Stimulated activated CD8-positive, alpha-beta memory T cell treated with anti-CD3 and anti-CD28 coated beads, Interleukin-12 subunit alpha, Interleukin-12 subunit beta, amount 100 ng/mL, for 24 hours (primary cell): ENCODE data around the gene DTX4.

Experiments
- DNase-seq: peaks from one replicate; pipeline ENCODE4 v3.0.0-alpha.2; 2020; ENCODE audit errors: extremely low read depth

DTX4 gene

DNA sequence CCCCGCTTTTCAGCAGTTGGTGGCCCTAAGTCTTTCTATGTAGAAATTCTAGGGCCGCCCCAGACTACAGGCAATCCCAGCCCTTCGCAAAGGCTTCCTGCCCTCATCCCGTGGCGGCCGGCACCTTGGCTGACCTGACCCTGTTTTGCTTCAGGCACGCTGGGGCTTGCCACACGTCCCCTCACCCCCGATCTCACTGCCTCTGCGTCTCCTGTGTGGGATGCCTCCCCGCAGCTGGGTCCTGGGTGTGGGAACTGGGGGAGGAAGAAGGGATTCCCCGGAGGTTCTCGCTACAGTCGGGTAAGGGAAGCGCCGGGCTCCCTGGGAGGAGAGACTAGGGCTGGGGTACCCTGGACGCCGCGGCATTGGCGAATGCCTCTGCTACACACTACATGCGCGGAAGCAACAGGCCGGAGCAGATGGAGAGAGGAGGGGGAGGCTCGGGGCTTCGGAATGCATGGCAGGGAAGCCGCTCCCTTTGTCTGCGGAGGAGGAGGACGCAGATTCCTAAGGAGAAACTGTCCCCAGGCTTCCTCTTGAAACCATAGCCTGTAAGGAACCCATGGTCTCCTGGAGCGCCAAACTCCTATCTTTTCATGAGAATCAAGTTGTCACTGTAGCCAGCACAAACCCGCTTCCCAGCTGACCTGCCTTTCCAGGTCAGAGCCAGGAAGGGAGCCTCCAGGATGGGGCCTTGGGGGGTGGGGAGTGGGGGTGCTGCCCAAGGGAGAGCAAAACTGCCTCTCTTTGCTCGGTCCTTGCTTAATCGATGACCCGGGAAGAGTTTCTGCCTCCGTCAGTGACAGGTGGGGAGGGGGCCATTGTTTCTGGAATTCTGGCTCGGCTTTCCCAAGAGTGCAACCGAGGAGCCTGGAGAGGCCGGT lies 1.4 kb downstream of the DTX4 start:
- DNase-seq, result no peak

DNA sequence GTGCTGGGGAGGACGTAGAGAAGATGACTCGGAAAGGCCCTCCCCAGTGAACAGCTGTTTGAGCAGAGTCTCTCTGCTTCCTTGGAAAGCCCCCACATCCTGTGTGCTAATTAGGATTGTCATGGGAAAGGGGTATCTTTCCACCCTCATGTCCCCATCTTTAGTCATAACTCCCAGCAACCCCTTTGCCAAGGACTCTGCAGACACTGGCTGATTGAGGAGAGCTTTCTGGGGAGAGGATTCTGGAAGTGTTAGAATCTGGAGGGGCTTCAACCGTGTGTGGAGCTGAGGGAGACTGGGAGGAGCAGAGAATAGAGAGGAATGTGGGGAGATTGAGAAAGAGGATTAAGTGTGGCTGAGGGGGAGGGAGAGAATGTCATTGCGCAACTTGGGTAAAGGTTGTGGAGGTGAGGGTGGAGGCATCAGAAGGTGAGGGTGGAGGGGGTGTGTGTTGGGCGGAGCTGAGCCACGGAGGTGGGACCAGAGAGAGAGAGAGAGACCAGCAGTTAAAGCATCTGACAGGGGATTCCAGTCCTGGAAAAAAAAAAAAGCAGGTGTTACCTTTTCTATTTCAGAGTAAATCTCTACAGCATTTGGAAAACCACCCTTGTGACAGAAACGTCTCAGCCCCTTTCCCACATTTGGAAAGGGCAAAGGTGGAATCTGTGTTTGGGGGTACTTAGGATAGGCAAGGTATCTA lies 2.2 kb downstream of the DTX4 start:
- no peak for DNase-seq

DNA sequence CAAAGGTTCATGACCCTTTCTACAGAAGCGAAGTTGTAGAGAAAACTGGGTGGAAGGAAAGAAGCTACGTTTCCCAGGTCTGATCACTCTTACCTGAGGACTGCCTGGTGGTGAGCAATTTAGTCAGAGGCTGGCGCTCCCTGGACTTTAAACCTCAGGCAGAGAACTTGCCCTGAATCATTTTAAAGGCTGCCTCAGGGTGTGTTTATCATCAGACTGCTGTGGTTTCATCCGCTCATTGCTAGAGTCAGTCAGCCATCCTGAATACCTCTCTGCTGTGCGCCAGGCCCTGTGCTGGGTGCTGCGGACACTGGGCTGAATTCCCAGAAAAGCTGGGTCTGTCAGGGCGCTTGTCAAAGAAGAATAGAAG lies 2.7 kb downstream of the DTX4 start:
- no peak for DNase-seq

DNA sequence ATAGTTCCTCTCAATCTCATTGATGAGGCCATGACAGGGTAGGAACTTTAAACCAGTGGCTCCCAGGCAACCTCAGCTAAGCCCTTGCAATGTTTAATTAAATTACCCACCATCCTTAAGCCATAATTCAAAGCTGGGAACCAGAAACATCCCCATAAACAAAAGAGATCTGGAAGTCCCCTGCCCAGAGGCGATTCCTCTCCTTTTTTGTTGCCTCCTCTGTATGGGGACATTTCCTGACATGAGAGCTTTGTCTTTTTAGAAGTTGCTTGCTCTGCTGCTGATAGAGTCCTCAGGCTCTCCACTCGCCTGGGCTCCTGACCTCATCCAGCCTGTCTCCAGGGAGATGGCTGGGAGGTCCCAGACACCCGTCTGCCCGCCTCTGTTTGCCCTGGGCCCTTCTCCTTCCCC lies 3.2 kb downstream of the DTX4 start:
- no peak for DNase-seq

DNA sequence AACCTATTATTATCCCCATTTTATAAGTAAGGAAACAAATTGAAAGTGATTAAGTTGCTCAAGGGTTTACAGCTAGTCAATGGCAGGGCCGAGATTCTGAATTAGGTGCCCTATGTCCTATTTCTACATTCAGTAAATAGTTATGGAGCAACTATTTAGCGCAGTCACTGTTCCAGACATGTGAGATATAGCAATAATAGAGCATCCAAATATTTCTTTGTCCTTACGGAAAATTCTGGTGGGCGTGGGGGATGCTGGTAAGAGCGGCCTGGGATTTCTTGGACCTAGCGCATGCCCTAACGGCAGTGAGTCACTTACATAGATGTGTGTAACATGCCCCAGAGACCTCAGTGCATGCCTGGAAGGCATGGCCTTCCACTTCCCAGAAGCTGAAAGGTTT lies 4.4 kb downstream of the DTX4 start:
- no peak for DNase-seq

DNA sequence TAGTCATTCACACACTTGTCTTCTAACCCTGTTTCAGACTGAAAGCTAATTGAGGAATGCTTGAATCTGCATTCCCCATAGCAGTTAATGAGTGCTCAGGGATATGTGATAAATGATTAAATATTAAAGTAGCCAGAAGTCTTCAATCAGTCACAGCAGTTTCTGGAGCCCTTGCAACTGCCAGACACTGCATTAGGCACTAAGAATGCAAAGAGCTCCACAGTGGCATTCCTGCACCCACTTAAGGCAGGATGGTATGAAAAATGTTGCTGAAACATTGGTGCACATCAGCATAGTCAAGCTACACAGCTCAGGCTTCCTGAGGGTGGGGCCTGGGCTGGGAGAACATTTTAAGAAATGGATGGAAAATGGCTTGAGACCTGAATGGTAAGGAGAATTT lies 6.5 kb downstream of the DTX4 start:
- DNase-seq, result no peak

DNA sequence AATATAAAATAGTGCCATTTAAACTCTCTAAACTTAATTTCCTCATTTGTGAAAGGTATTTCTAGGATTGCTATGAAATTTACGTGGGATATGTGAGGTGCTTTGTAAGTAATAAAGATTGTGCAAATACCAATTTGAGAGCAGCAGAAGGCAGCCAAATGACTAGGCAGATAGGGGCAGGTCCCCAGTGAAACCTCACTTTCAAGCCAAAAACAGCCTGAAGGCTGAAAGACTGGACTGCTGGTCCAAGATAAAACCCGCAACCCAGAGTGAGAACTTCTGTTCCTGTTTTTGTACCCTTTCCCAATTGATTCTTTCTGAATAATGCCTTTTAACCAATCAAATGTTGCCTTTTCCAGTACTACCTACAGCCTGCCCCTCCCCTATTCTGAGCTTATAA lies 7.2 kb downstream of the DTX4 start:
- no peak for DNase-seq

DNA sequence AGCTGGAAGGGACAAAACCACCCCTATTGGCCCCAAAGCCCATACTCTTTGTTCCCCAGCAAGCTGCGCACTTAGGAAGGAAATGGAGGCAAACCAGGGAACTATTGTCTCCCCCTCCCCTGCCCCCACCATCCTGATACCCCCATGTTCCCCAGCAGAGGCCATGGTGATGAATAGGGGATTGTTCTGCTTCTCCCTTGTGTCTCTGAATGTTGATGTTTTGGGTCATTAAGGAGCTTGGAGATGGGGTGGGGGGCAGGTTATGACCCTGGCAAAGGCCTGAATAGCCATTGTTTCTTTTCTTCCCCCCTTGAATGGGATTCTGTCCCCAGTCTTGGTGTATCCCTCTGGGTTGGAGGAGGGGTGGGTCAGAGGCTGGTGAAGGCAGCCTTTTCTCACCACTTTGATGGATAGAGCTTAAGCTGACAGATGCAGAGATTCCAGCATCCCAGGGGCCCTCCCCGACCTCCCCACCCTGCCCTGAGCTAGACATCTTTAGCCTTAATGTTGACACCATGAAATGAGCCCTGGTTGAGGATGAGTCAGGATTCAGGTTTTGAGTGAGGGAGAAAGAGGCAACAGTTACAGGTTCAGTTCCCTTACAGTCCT lies 8.3 kb downstream of the DTX4 start:
- no peak for DNase-seq

DNA sequence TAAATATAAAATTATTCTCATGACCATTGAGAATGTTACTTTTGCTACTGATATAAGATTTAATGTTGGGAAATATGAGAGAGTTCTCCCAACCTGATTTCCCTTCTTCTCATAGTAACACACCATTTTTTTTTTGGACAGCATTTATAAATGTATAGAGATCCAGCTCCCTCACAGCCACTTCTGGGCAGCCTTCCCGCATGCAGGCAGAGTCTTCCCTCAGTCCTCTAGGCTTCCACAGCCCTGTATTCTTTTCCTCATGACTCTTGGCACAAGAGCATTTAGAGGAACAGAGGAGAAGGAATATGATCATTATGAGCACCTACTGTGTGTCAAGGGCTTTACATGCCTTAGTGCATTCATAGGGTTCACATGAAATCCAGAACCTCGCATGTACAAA lies 9.0 kb downstream of the DTX4 start:
- no peak for DNase-seq

DNA sequence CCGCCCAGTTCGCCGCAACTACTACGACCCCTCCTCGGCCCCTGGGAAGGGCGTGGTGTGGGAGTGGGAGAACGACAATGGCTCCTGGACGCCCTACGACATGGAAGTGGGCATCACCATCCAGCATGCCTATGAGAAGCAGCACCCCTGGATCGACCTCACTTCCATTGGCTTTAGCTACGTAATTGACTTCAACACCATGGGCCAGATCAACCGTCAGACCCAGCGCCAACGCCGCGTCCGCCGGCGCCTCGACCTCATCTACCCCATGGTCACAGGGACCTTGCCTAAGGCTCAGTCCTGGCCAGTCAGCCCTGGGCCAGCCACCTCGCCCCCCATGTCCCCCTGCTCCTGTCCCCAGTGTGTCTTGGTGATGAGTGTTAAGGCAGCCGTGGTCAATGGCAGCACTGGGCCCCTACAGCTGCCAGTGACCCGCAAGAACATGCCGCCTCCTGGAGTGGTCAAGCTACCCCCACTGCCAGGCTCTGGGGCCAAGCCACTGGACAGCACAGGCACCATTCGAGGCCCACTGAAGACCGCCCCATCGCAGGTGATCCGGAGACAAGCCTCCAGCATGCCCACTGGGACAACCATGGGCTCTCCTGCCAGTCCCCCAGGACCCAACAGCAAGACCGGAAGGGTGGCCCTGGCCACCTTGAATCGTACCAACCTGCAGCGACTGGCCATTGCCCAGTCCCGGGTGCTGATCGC lies 10.0 kb downstream of the DTX4 start:
- no peak for DNase-seq

DNA sequence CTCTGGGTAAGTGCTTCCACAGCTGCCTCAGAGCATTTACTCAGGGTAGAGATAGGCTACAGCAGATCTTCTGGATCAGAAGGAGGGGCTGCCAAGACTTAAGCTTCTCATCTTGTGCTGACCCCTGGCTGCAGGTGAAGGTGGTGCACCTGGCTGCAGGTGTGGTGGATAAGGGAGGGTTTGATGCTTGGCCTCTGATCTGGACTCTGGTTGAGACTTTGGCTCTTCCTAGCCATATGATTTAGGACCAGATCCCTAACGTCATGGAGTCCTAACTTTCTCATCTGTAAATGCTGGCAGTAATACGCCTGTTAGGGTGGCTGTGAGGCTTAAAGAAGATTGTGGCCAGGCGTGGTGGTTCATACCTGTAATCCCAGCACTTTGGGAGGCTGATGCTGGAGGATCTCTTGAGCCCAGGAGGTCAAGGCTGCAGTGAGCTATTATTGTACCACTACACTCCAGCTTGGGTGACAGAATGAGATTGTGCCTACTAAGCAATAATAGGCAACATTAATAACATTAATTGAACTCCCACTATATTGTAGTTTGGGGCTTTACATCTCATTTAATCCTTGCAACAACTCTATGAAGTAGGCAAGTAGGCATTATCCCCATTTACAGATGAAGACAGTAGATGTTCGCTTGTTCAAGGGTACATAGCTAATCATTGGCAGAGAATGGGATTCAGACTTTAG lies 10.7 kb downstream of the DTX4 start:
- no peak for DNase-seq

DNA sequence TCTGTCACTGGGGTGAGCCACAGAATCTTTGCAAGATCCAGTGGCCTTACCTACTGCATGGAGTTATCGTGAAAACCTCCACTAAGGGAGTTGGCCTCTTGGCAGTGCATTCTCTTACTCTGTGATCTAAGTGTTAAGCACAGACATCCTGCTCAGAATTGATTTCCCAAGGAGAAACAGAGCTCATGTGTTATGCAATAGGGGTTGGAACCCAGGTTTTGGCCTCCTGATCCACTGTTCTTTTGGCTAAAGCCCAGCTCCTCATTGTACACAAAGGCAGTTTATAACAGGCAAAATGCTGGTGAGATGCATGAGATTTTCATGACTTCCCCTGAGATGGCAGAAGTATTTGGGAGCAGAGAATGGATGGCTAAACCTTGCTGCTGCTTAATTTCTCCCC lies 11.8 kb downstream of the DTX4 start:
- DNase-seq, result no peak

DNA sequence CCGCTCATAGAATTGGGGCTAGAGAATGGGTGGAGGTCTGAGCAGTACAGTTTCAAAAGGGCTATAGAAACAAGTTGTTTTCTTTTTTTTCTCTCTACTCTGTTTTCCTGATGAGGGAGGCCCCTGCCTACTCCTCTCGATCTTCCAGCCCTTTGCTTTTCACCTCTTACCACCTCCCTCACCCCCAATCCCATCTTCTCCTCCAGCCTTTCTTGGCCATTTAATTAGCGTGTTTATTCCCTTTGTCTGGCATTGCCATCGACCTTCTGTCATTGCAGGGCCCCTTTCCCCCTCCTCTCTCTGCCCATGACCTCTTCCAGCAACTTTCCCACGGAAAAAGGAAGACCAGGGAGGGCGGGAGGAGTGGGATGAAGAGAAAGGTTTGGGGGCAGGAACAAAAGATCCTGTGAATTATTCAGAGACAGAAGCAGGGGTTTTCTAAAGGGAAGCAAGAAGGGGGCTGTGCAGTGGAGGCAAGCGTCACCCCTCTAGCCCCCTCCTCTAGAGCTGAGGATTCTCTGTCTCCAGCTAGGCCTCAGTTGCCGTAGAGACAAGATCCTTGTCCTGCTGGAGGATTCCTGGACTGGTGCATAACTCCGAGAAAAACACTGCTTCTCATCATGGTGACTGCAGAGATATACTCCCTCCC lies 12.9 kb downstream of the DTX4 start:
- DNase-seq, result no peak

DNA sequence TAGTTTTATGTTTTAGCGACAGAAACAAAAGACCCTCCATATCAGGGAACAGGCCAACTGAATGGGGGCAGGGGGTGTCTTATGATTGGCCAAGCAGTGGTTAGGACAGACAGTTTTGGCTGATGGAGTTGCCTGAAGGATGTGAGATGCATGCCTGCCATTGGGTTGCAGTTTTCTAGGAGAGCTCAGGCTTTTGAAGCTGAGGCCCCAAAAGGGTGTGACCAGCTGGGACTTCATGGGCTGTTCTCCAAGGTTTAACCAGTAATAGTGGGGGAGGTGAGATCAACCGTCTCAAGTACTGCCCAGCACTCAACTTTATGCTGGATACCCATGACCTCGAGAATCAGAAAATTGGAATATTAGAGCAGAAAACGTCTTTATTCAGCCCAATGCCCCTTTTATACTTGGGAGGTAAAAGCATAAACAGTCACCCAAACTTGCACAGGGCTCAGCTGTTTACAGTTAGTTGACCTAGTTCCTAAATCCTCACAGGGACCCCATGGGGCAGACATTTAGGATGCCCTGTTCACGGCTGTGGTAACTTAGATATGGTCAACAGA lies 13.5 kb downstream of the DTX4 start:
- DNase-seq, result no peak

DNA sequence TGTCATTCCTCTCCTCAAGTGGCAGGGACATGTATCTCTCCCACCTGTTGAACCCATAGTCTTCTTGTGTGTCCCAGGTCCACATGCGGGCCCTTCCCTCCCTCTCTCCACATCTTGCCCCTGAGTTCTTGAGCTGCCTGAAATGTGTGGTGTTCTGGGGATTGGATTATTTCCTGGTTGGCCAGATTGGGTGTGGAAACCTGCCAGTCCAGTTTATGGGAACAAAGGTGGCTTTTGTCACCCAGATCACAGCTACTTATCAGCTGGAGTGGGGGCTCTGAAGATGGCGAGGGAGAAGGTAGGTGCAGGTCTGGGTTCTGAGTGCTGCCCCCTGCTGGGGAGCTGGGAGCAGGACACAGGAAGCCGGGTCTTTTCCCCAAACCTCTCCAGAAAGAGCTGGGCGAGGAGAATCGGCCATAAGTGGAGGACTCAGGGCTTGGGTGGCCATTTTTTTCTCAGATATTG lies 14.2 kb downstream of the DTX4 start:
- DNase-seq, result no peak

DNA sequence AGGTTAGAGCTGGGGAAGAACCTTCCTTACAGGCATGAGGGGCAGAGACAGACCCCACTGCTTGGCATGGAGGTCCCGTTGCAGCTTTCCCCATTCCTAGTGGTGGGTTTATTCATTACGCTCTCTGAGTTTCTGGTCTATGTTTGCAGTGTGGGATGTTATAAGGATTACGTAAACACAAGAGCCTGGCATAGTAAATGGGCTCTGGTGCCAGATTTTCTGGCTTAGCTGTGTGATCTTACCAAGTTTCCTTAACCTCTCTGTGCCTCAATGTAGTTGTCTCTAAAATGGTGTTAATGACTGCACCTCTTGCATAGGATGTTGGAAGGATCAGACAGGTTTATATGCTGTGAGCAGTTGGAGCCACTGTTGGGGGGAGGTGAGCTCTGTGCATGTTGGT lies 15.1 kb downstream of the DTX4 start:
- no peak for DNase-seq

DNA sequence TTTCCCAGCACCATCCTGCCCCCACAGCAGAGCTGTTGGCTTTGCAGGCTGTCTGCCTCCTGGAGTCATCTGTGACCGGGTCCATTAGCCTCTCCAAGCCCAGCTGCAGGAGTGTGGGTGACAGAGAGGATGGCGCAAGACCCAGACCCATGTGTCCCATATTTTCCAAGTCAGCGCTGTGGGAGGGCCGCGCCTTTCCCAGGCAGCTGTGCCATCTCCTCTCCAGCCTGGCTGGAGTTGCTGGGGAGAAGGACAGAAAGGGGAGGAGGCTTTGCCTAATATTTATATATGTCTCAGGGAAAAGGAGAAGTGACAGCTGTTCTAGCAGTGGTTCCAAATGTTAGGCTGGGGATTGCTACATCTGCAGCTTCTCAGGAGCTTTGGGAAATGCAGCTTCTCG lies 15.7 kb downstream of the DTX4 start:
- no peak for DNase-seq

DNA sequence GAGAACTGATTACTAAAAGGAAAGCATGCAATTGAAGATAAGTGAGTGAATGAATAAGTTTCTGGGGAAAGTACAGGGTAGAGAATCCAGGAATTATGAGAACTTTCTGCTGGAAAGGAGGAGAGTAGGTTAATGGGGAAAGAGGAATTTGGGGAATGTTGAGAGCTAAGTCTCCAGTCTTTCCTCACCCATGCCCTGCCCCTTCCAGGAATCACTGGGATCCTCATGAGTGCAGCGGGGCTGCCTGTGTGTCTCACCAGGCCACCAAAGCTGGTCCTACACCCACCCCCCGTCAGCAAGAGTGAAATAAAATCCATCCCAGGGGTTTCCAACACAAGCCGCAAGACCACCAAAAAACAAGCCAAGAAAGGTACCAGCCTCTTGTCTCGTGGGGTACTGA lies 17.0 kb downstream of the DTX4 start:
- DNase-seq, result no peak

DNA sequence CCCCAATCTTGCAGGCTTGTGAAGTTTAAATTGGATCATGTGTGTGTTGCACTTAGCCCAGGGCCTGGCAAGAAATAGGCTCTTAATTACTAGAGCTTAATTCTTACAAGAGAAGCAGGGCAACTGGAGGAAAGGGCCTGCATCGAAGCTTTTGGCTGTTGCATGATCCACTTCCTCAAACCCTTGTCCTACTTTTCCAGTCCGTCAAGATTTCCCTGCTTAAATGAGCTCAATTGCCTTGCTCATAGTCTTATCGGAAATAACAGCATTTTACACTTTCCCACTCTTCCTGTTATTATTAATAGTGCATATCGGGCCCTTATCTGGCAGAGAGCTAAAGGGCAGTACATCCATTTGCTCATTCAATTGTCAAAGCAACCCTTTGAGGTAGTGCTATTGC lies 18.1 kb downstream of the DTX4 start:
- no peak for DNase-seq

DNA sequence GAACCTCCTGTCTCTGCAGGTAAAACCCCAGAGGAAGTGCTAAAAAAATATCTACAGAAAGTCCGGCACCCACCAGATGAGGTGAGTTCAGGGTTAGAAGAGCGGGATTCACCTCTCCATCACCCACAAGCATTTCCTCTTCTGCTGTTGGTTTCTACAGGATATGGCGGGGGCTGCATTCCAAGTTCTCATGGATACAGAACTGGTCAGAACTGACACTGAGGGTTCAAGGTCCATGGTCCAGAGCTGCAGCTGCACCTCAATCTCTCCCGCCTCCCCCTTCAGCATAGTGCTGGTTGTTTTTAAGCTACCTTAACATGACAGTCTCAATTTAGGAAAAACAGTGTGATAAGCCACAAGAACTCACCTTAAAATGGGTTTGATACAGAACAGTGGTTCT lies 19.2 kb downstream of the DTX4 start:
- no peak for DNase-seq

DNA sequence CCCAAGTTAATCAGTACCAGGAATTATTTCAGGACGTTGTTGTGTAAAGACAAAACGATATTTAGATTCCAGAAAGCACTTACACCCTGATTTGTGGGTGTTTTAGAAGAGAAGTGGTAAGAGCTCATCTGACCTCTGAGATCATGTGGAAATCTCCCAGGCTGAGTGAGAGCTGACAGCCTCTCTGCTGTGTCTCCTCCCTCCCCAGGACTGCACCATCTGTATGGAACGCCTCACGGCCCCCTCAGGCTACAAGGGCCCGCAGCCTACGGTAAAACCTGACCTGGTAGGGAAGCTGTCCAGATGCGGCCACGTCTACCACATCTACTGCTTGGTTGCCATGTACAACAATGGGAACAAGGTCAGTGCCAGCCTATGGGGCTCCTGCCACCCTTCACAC lies 20.0 kb downstream of the DTX4 start:
- no peak for DNase-seq
